ENCODE results near the gene CLIC4. TPM values are rescaled to one million over a fixed set of nuclear protein-coding genes. Genes with fewer than 3 reads are reported as not detected.

CLIC4 gene
- polyA plus RNA-seq, 3 donors: 9.7 to 38.1 (median 24.6) TPM

DNA sequence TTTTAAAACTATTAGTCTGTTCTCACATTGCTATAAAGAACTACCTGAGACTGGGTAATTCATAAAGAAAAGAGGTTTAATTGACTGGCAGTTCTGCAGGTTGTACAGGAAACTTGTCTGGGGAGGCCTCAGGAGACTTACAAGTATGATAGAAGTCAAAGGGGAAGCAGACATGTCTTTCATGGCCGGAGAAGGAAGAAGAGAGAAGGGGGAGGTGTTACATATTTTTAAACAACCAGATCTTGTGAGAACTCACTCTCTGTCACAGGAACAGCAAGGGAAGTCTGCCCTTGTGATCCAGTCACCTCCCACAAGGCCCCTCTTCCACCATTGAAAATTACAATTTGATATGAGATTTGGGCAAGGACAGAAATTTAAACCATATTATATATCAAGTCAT is 55.9 kb downstream of the CLIC4 start:
- no peak for TF ChIP-seq CTCF (IDR thresholded peaks at IDR 0.05)

DNA sequence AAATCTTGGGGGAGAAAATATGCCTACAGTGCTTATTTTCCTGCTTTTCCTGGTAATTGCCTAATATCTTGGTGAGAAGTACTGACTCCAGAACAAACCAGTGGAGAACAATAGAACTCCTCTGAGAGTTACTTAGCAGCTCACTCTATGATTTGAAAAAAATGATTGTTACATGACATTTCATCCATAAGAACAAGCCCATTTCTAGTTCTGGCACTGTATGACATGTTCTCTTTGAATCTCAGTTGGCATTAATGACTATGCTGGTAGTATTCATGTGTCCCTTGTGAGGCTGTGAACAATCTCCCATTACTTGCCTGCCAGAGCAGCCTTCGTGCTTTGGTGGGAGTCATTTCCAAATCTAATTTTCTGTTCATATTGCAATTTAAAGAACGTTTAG is 58.0 kb downstream of the CLIC4 start:
- TF ChIP-seq CTCF (IDR thresholded peaks at IDR 0.05): no peak
- peaks cover 7 to 17% of the 10 kb centered on the region in 2 donors for H3K4me1 ChIP-seq (ENCODE audit: control insufficient read depth in 1 of 2, insufficient read depth in 2 of 2, low read length in 2 of 2)

More for the DNA sequence above, 55.9 kb downstream of the CLIC4 start:
- WGBS (ENCODE audit: insufficient coverage): no CpG with 5 or more reads among the region's 1 CpG
- Histone ChIP-seq H3K9me3 (replicated peaks in 1 of 2; ENCODE audit: control insufficient read depth in 1 of 2, insufficient read depth in 1 of 2, low read length in 2 of 2) (no peaks in the 10 kb centered on the region), H2AFZ (ENCODE audit: insufficient read depth, low read depth, low read length, poor library complexity, severe bottlenecking) (no peak overlapping the region), H4K20me1 (ENCODE audit: insufficient read depth, low read length) (no peaks in the 10 kb centered on the region), H3K4me3 (replicated peaks in 1 of 3; ENCODE audit: low read depth in 2 of 3, low read length in 3 of 3) (no peak overlapping the region), H3K4me2 (replicated peaks; ENCODE audit: extremely low read depth, low read length, poor library complexity, severe bottlenecking) (no peak overlapping the region), H3K79me2 (ENCODE audit: insufficient read depth, low read length) (peaks cover 5% of the 10 kb centered on the region), H3K9ac (ENCODE audit: insufficient read depth, low read length, poor library complexity, severe bottlenecking) (no peak overlapping the region), H3K27me3 (ENCODE audit: control insufficient read depth in 2 of 2, insufficient read depth in 2 of 2, low read length in 2 of 2) (no peaks in the 10 kb centered on the region), H3K27ac (ENCODE audit: low read depth in 1 of 2, low read length in 2 of 2) (peak overlapping the region in 1 of 2 donors; percentile 53), H3K4me1 (ENCODE audit: control insufficient read depth in 1 of 2, insufficient read depth in 2 of 2, low read length in 2 of 2) (peaks cover 7 to 17% of the 10 kb centered on the region in 2 donors), H3K36me3 (replicated peaks in 1 of 2; ENCODE audit: control insufficient read depth in 1 of 2, insufficient read depth in 2 of 2, low read length in 2 of 2) (peaks cover 3 to 11% of the 10 kb centered on the region in 2 donors)
- Mint-ChIP-seq H3K36me3 (peaks cover 10 to 19% of the 10 kb centered on the region in 2 donors), H3K27ac (peak overlapping the region in 6 of 7 donors; percentile 1 to 85 (median 69)), H3K9me3 (peaks cover 0 to 9% (median 4%) of the 10 kb centered on the region in 7 donors), H3K4me1 (peaks cover 16% of the 10 kb centered on the region), H3K4me3 (no peak overlapping the region), H3K27me3 (ENCODE audit: low read depth in 3 of 3) (no peaks in the 10 kb centered on the region)
- intact Hi-C loops (cut with micrococcal nuclease): no loop called here
- DNase-seq: peak in 1 of 3 donors; percentile 27

More for the DNA sequence above, 58.0 kb downstream of the CLIC4 start:
- Histone ChIP-seq H3K9me3 (replicated peaks in 1 of 2; ENCODE audit: control insufficient read depth in 1 of 2, insufficient read depth in 1 of 2, low read length in 2 of 2) (no peaks in the 10 kb centered on the region), H3K4me3 (replicated peaks in 1 of 3; ENCODE audit: low read depth in 2 of 3, low read length in 3 of 3) (no peak overlapping the region), H4K20me1 (ENCODE audit: insufficient read depth, low read length) (no peaks in the 10 kb centered on the region), H3K9ac (ENCODE audit: insufficient read depth, low read length, poor library complexity, severe bottlenecking) (no peak overlapping the region), H3K79me2 (ENCODE audit: insufficient read depth, low read length) (no peaks in the 10 kb centered on the region), H3K27me3 (ENCODE audit: control insufficient read depth in 2 of 2, insufficient read depth in 2 of 2, low read length in 2 of 2) (no peaks in the 10 kb centered on the region), H2AFZ (ENCODE audit: insufficient read depth, low read depth, low read length, poor library complexity, severe bottlenecking) (no peak overlapping the region), H3K4me2 (replicated peaks; ENCODE audit: extremely low read depth, low read length, poor library complexity, severe bottlenecking) (no peak overlapping the region), H3K36me3 (replicated peaks in 1 of 2; ENCODE audit: control insufficient read depth in 1 of 2, insufficient read depth in 2 of 2, low read length in 2 of 2) (peaks cover 0 to 4% of the 10 kb centered on the region in 2 donors), H3K27ac (ENCODE audit: low read depth in 1 of 2, low read length in 2 of 2) (no peak overlapping the region)
- peaks cover 16% of the 10 kb centered on the region for H3K4me1 Mint-ChIP-seq
- H3K27me3 Mint-ChIP-seq (ENCODE audit: low read depth in 3 of 3): no peaks in the 10 kb centered on the region
- no CpG with 5 or more reads among the region's 2 CpGs for WGBS (ENCODE audit: insufficient coverage)
- no peak for DNase-seq
- H3K4me3 Mint-ChIP-seq: no peak overlapping the region
- H3K36me3 Mint-ChIP-seq: peaks cover 11 to 16% of the 10 kb centered on the region in 2 donors
- peaks cover 0 to 9% (median 4%) of the 10 kb centered on the region in 7 donors for H3K9me3 Mint-ChIP-seq
- intact Hi-C loops (cut with micrococcal nuclease): no loop called here
- no peak overlapping the region for H3K27ac Mint-ChIP-seq
